Vagina (tissue), 2 donors: ENCODE results near the gene PLPP2.

ENCODE experiments used
- CTCF ChIP-seq, 3 experiments: fragments of 450-650 bp in 2 of 3; fragments of 200-600 bp in 1 of 3; sonication (generic) in 1 of 3; IDR thresholded peaks; one replicate each; pipeline ENCODE4 v1.5.1; 2017 to 2019; ENCODE audit warnings: antibody characterized with exemption in 3 of 3, mild to moderate bottlenecking in 2 of 3, moderate library complexity in 2 of 3
- POLR2AphosphoS5 ChIP-seq, 2 donors: sonication (generic); formaldehyde crosslinking; IDR thresholded peaks; one replicate each; pipeline ENCODE4 v1.9.0; 2017; ENCODE audit warnings: antibody characterized with exemption in 2 of 2, mild to moderate bottlenecking in 2 of 2, low read depth in 1 of 2; ENCODE audit not compliant: insufficient read depth in 1 of 2

GRCh38 chr19:339262-339887, 48.2 kb upstream of the PLPP2 start:
- TF ChIP-seq POLR2AphosphoS5 (IDR thresholded peaks at IDR 0.05; ENCODE audit: insufficient read depth in 1 of 2, low read depth in 1 of 2) (no peak), CTCF (IDR thresholded peaks at IDR 0.05) (no peak)
